Sigmoid colon (tissue), 7 donors: Measurements from ENCODE around the gene BDKRB1. TPM values are rescaled to one million over a fixed set of nuclear protein-coding genes. Genes with fewer than 3 reads are reported as not detected.
A peak's percentile ranks its signal among the peaks of the same experiment; 100 is the strongest.

Source experiments
- DNase-seq: peaks from one replicate; pipeline ENCODE4 v3.0.0-alpha.2; 2019
- H3K27ac ChIP-seq, 4 donors: fragments of 200-600 bp; sonication (generic); one replicate each; pipeline ENCODE4 v1.5.1; 2016 to 2019; ENCODE audit warnings: mild to moderate bottlenecking in 1 of 4
- H3K27me3 ChIP-seq, 3 donors: fragments of 200-600 bp; sonication (generic); one replicate each; pipeline ENCODE4 v1.5.1; 2019; ENCODE audit warnings: mild to moderate bottlenecking in 1 of 3
- H3K36me3 ChIP-seq, 4 donors: fragments of 200-600 bp; sonication (generic); one replicate each; pipeline ENCODE4 v1.5.1; 2016 to 2019
- H3K4me1 ChIP-seq, 4 donors: fragments of 200-600 bp; sonication (generic); one replicate each; pipeline ENCODE4 v1.5.1; 2017 to 2019
- H3K4me3 ChIP-seq, 4 donors: fragments of 200-600 bp; sonication (generic); one replicate each; pipeline ENCODE4 v1.5.1; 2017 to 2019; ENCODE audit warnings: mild to moderate bottlenecking in 2 of 4, moderate library complexity in 1 of 4
- H3K9me3 ChIP-seq, 4 donors: fragments of 200-600 bp in 3 of 4; sonication (generic) in 3 of 4; one replicate each; pipeline versions ENCODE4 v1.5.1 to v1.6.1; 2013 to 2019
- CTCF ChIP-seq, 4 experiments: fragments of 450-650 bp in 3 of 4; fragments of 200-600 bp in 1 of 4; IDR thresholded peaks; one replicate each; pipeline ENCODE4 v1.5.1; 2016 to 2019; ENCODE audit warnings: antibody characterized with exemption in 4 of 4, mild to moderate bottlenecking in 3 of 4, moderate library complexity in 2 of 4
- EP300 ChIP-seq, 4 donors: sonication (generic); formaldehyde crosslinking; IDR thresholded peaks; one replicate each; pipeline ENCODE4 v1.6.1; 2017; ENCODE audit warnings: antibody characterized with exemption in 4 of 4
- POLR2A ChIP-seq, 2 donors: fragments of 450-650 bp; IDR thresholded peaks; one replicate each; pipeline ENCODE4 v1.6.1; 2016; ENCODE audit warnings: antibody characterized with exemption in 2 of 2, mild to moderate bottlenecking in 2 of 2, moderate library complexity in 2 of 2
- POLR2AphosphoS5 ChIP-seq, 4 donors: sonication (generic); formaldehyde crosslinking; IDR thresholded peaks; one replicate each; pipeline ENCODE4 v1.6.1; 2017; ENCODE audit warnings: antibody characterized with exemption in 4 of 4
- WGBS, 2 donors: extraction: QIAGEN DNeasy Blood & Tissue Kit; methylation state at CpG; one replicate each; pipeline ENCODE4 v1.1.7; 2013; 5-methylcytosine and 5-hydroxymethylcytosine counted together
- intact Hi-C: fragments of 100-400 bp; cut with DNase I; formaldehyde crosslinking; loops from one replicate; pipeline ENCODE4 v1.15.1; 2023
- polyA plus RNA-seq, 3 donors: library from polyadenylated mRNA; stranded (reverse); fragments of 200-250 nt; gene quantifications; one replicate each; pipeline ENCODE4 v1.2.3, GENCODE V29; 2013
- total RNA-seq, 4 donors: library from RNA; depleted of rRNA; stranded (reverse); fragments of >200 nt; gene quantifications; one replicate each; pipeline ENCODE4 v1.1.0, GENCODE V29; 2016
- donor health status: healthy with polysubstance abuse.
- donor health status: Bipolar disorder and iron deficiency.
- donor health status: healthy.

The BDKRB1 gene
- total and polyA plus RNA-seq, 7 donors, result 0.33 to 4.9 (median 2.4) TPM

- intact Hi-C loops, result no loop called here
- 93 to 98% methylated on average over 14 of the region's 14 CpGs for WGBS, 2 donors
- Histone ChIP-seq H3K9me3 (no peaks in the 10 kb centered on the region), H3K4me3 (no peak overlapping the region), H3K4me1 (peaks cover 0 to 49% (median 30%) of the 10 kb centered on the region in 4 donors), H3K36me3 (no peaks in the 10 kb centered on the region), H3K27me3 (no peaks in the 10 kb centered on the region), H3K27ac (no peak overlapping the region)
- TF ChIP-seq POLR2AphosphoS5 (IDR thresholded peaks at IDR 0.05), result no peak
- no peak for TF ChIP-seq CTCF (IDR thresholded peaks at IDR 0.05)
- no peak for TF ChIP-seq EP300 (IDR thresholded peaks at IDR 0.05)
- TF ChIP-seq POLR2A (IDR thresholded peaks at IDR 0.05), result no peak
- DNase-seq, result peak; percentile 40
These were observed 8.2 kb downstream of the BDKRB1 start for GRCh38 chr14:96264200-96264553.

GRCh38 chr14:96264853-96265252, 8.8 kb downstream of the BDKRB1 start:
- Histone ChIP-seq H3K4me3 (no peak overlapping the region), H3K27me3 (no peaks in the 10 kb centered on the region), H3K36me3 (no peaks in the 10 kb centered on the region), H3K9me3 (no peaks in the 10 kb centered on the region), H3K4me1 (peaks cover 0 to 56% (median 36%) of the 10 kb centered on the region in 4 donors), H3K27ac (no peak overlapping the region)
- WGBS, 2 donors, result 67 to 69% methylated on average over 3 of the region's 3 CpGs
- intact Hi-C loops, result no loop called here
- peak; percentile 45 for DNase-seq
- TF ChIP-seq POLR2AphosphoS5 (IDR thresholded peaks at IDR 0.05), result no peak
- no peak for TF ChIP-seq CTCF (IDR thresholded peaks at IDR 0.05)
- no peak for TF ChIP-seq POLR2A (IDR thresholded peaks at IDR 0.05)
- TF ChIP-seq EP300 (IDR thresholded peaks at IDR 0.05), result no peak

GRCh38 chr14:96265383-96266095, 9.5 kb downstream of the BDKRB1 start:
- H3K9me3 ChIP-seq, result no peaks in the 10 kb centered on the region
- intact Hi-C loops, result no loop called here
- H3K27me3 ChIP-seq, result no peaks in the 10 kb centered on the region
- H3K4me1 ChIP-seq, result peaks cover 0 to 61% (median 39%) of the 10 kb centered on the region in 4 donors
- H3K36me3 ChIP-seq, result no peaks in the 10 kb centered on the region
- TF ChIP-seq EP300 (IDR thresholded peaks at IDR 0.05) (no peak), POLR2A (IDR thresholded peaks at IDR 0.05) (no peak), POLR2AphosphoS5 (IDR thresholded peaks at IDR 0.05) (no peak)
- H3K4me3 ChIP-seq, result no peak overlapping the region
- no peak overlapping the region for H3K27ac ChIP-seq
- DNase-seq, result no peak
- WGBS, 2 donors, result 75 to 85% methylated on average over 16 of the region's 16 CpGs

- Histone ChIP-seq H3K4me1 (peaks cover 0 to 52% (median 30%) of the 10 kb centered on the region in 4 donors), H3K9me3 (no peaks in the 10 kb centered on the region), H3K36me3 (no peaks in the 10 kb centered on the region), H3K27me3 (no peaks in the 10 kb centered on the region), H3K27ac (peak overlapping the region in 1 of 4 donors; percentile 83), H3K4me3 (no peak overlapping the region)
- 47 to 59% methylated on average over 3 of the region's 3 CpGs for WGBS, 2 donors
- DNase-seq, result peak; percentile 68
- intact Hi-C loops, result no loop called here
- TF ChIP-seq POLR2AphosphoS5 (IDR thresholded peaks at IDR 0.05) (no peak), EP300 (IDR thresholded peaks at IDR 0.05) (no peak), POLR2A (IDR thresholded peaks at IDR 0.05) (no peak)
These were observed 11.3 kb downstream of the BDKRB1 start for GRCh38 chr14:96267336-96267735.

GRCh38 chr14:96267916-96268315, 11.9 kb downstream of the BDKRB1 start:
- no peak for TF ChIP-seq EP300 (IDR thresholded peaks at IDR 0.05)
- no peak for TF ChIP-seq CTCF (IDR thresholded peaks at IDR 0.05)
- no peak for TF ChIP-seq POLR2AphosphoS5 (IDR thresholded peaks at IDR 0.05)
- no peak for TF ChIP-seq POLR2A (IDR thresholded peaks at IDR 0.05)
- Histone ChIP-seq H3K4me1 (peaks cover 0 to 52% (median 30%) of the 10 kb centered on the region in 4 donors), H3K36me3 (no peaks in the 10 kb centered on the region), H3K4me3 (no peak overlapping the region), H3K27me3 (no peaks in the 10 kb centered on the region), H3K9me3 (no peaks in the 10 kb centered on the region), H3K27ac (peak overlapping the region in 3 of 4 donors; percentile 71 to 83 (median 80))
- peak; percentile 30 for DNase-seq
- 93 to 94% methylated on average over 5 of the region's 5 CpGs for WGBS, 2 donors
- intact Hi-C loops, result no loop called here
